SK-N-MC (cell line): ENCODE measurements around the gene RTN4R.

Experiments
- EZH2 ChIP-seq: fragments of 200-600 bp; sonication (generic); IDR thresholded peaks from one replicate; pipeline ENCODE4 v1.6.1; 2017; ENCODE audit warnings: antibody characterized with exemption
- FOXP2 ChIP-seq: optimal IDR thresholded peaks from 2 replicates; pipeline ENCODE3; 2011; ENCODE audit warnings: mild to moderate bottlenecking, moderate library complexity; ENCODE audit not compliant: insufficient read depth; ENCODE audit errors: extremely low read length, control extremely low read depth
- POLR2AphosphoS5 ChIP-seq: IDR thresholded peaks from 2 replicates; pipeline ENCODE4 v1.6.1; 2012; ENCODE audit warnings: mild to moderate bottlenecking, low read depth, low read length, borderline replicate concordance

DNA sequence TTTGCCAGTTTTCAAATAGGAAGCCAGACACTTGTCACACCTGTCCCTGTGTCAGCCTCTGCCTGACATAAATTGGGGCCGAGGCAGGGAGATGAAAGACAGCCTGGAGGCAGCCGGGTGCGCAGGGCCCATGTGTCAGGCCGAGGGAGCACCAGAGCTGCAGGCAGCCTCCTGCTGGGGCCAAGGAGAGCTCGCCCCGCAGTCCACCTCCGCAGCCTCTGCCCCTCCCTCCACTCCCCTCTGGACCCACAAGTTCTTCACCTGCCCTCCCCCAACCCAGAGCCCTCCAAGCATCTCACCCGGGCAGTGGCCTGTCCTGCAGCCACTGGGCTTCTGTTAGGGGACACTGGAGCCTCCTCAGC is 8.8 kb downstream of the RTN4R start:
- TF ChIP-seq POLR2AphosphoS5 (no peak), EZH2 (no peak), FOXP2 (no peak)
